ENCODE measurements around the gene BABAM2. TPM values are rescaled to one million over a fixed set of nuclear protein-coding genes. Genes with fewer than 3 reads are reported as not detected.

The BABAM2 gene
- total RNA-seq, 1 experiment from 2014 or later, result 27.1 TPM

DNA sequence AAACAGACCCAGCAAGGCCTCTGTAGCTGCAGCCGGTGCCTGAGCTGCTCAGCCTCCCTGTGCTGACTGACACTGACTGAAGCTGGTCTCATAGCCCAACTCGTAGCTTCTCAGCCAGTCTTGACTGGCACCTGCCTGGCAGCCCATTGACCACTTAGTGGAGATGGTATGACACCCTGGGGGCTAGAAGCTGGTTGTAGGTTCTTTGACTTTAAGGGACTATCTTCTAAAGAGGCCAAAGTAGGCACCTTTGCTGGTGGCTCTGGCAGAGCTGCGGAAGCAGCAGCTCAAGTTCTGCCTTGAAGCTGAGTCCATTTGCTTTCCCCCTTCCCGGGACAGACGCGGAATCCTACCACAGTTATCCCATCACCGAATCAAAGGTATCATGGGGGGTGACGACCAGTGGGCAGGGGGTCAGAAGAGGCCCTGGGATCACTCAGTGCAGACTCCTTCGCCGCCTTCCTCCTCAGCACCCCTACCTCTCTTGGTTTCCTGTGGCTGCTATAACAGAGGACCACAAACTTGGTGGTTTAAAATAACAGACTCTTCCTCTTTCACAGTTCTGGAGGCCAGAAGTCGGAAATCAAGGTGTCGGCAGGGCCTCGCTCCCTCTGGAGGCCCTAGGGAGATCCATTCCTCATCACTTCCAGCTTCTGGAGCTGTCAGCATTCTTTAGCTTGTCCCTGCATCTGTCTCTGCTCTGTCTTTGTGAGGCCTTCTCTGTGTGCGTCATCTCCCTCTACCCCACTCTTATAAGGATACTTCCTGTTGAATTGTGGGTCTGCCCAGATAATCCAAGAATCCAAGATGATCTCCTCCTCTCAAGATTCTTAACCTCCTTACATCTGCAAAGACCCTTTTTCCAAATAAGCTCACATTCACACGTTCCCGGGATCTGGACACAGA is 488.4 kb downstream of the BABAM2 start:
- Histone ChIP-seq H2BK5ac (ENCODE audit: insufficient read length, low read length) (no peak overlapping the region), H3K27ac (ENCODE audit: insufficient read length, low read depth, low read length) (no peak overlapping the region), H3K79me1 (ENCODE audit: insufficient read depth, low read depth, low read length, poor library complexity, severe bottlenecking) (no peaks in the 10 kb centered on the region), H3K56ac (ENCODE audit: insufficient read length, low read depth, low read length) (no peak overlapping the region), H3K79me2 (ENCODE audit: insufficient read depth, low read length) (no peaks in the 10 kb centered on the region), H3T11ph (ENCODE audit: low read length) (no peak overlapping the region), H3K18ac (ENCODE audit: insufficient read length, low read depth, low read length) (no peak overlapping the region), H3K4me1 (ENCODE audit: insufficient read depth, low read length) (no peaks in the 10 kb centered on the region), H3K23me2 (ENCODE audit: insufficient read length, low read depth, low read length, poor library complexity, severe bottlenecking) (no peaks in the 10 kb centered on the region), H4K20me1 (ENCODE audit: control insufficient read depth, insufficient read depth, insufficient read length) (no peaks in the 10 kb centered on the region), H3K23ac (ENCODE audit: insufficient read length, low read depth, low read length) (no peak overlapping the region), H2AK5ac (ENCODE audit: insufficient read length, low read length) (no peak overlapping the region), H2BK20ac (ENCODE audit: low read depth, low read length, poor library complexity, severe bottlenecking) (no peak overlapping the region), H4K8ac (replicated peaks; ENCODE audit: insufficient read length, low read depth, low read length) (no peak overlapping the region), H3K9ac (ENCODE audit: extremely low read depth, insufficient read length, low read length) (no peak overlapping the region), H3K27me3 (ENCODE audit: insufficient read depth, low read length) (no peaks in the 10 kb centered on the region; the same call in 1 of the 2 replicates), H2BK12ac (ENCODE audit: insufficient read length, low read depth, low read length) (no peak overlapping the region), H4K91ac (ENCODE audit: insufficient read length, low read depth, low read length) (no peak overlapping the region), H3K14ac (ENCODE audit: insufficient read depth, low read length) (no peak overlapping the region), H4K5ac (ENCODE audit: insufficient read length, low read depth, low read length) (no peak overlapping the region), H3K4ac (ENCODE audit: low read depth, low read length) (no peak overlapping the region), H2BK120ac (ENCODE audit: low read depth, low read length, poor library complexity, severe bottlenecking) (no peak overlapping the region), H2AFZ (ENCODE audit: low read length) (no peak overlapping the region), H2BK15ac (ENCODE audit: low read depth, low read length) (no peak overlapping the region), H3K9me3 (ENCODE audit: control insufficient read depth, low read depth, low read length) (no peaks in the 10 kb centered on the region), H3K4me2 (ENCODE audit: insufficient read depth, insufficient read length, low read length) (no peak overlapping the region)
- Mint-ChIP-seq H3K27ac (no peak overlapping the region), H3K9me3 (no peaks in the 10 kb centered on the region; a peak in 1 of 5 replicates), H3K4me1 (peaks cover 11 to 13% of the 10 kb centered on the region in 2 experiments), H3K27me3 (ENCODE audit: low read depth) (peaks cover 75% of the 10 kb centered on the region), H3K4me3 (no peak overlapping the region), H3K36me3 (ENCODE audit: insufficient read depth in 1 of 3, low read depth in 3 of 3) (no peaks in the 10 kb centered on the region)
- DNase-seq, result no peak
- TF ChIP-seq, protein P1, sequence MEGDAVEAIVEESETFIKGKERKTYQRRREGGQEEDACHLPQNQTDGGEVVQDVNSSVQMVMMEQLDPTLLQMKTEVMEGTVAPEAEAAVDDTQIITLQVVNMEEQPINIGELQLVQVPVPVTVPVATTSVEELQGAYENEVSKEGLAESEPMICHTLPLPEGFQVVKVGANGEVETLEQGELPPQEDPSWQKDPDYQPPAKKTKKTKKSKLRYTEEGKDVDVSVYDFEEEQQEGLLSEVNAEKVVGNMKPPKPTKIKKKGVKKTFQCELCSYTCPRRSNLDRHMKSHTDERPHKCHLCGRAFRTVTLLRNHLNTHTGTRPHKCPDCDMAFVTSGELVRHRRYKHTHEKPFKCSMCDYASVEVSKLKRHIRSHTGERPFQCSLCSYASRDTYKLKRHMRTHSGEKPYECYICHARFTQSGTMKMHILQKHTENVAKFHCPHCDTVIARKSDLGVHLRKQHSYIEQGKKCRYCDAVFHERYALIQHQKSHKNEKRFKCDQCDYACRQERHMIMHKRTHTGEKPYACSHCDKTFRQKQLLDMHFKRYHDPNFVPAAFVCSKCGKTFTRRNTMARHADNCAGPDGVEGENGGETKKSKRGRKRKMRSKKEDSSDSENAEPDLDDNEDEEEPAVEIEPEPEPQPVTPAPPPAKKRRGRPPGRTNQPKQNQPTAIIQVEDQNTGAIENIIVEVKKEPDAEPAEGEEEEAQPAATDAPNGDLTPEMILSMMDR (conservative IDR thresholded peaks at IDR 0.05), result no peak
- WGBS (ENCODE audit: extremely low coverage, insufficient read length, low lambda C conversion rate), result no CpG with 5 or more reads among the region's 16 CpGs

Measured in H9 (cell line).